Measurements from ENCODE around the gene NECTIN1.

NECTIN1 gene

GRCh38 chr11:119763071-119763728 is 34.2 kb upstream of the NECTIN1 start:
- DNase-seq (ENCODE audit: insufficient read length, low spot score), result no peak
- TF ChIP-seq POLR2A (IDR thresholded peaks at IDR 0.05; ENCODE audit: low read depth, low read length), result no peak
- no peak for FAIRE-seq

DNA sequence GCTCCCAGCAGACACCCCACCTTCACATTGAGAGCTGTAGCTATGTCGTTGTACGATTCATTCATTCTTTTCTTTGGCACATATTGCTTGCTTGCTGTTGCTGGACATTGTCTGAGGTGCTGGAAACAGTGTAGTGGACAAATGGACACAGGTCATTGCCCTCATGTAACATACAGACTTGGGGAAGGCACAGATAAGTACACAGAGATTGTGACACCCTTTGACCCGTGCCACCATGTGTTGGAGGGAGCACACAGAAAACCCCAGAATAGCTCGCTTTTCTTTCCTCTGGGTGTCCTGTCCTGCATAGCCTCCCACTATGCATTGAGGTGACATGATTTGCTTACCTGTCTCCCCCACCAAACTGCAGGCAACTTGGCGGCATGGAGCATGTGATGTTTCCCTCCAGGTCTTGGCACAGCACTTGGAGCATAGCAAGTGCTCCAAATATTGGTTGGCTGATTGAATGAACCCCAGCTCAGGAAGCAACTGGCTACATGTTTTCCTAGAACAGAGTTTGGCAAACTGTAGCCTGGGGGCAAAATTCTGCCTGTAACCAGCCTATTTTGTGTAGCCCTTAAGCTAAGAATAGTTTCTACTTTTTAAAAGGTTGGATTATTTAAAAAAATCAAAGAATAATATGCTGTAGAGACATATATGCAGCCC is 30.9 kb upstream of the NECTIN1 start:
- no peak for TF ChIP-seq POLR2A (IDR thresholded peaks at IDR 0.05; ENCODE audit: low read depth, low read length)
- FAIRE-seq (no peak), DNase-seq (ENCODE audit: insufficient read length, low spot score) (no peak)

GRCh38 chr11:119759324-119759723 is 30.3 kb upstream of the NECTIN1 start:
- no peak for TF ChIP-seq POLR2A (IDR thresholded peaks at IDR 0.05; ENCODE audit: low read depth, low read length)
- FAIRE-seq (no peak), DNase-seq (ENCODE audit: insufficient read length, low spot score) (peak; percentile 55)

- TF ChIP-seq POLR2A (IDR thresholded peaks at IDR 0.05; ENCODE audit: low read depth, low read length), result no peak
- no peak for FAIRE-seq
- no peak for DNase-seq (ENCODE audit: insufficient read length, low spot score)
Observed at GRCh38 chr11:119758291-119758690, 29.3 kb upstream of the NECTIN1 start.

- FAIRE-seq, result no peak
- TF ChIP-seq POLR2A (IDR thresholded peaks at IDR 0.05; ENCODE audit: low read depth, low read length), result no peak
- no peak for DNase-seq (ENCODE audit: insufficient read length, low spot score)
Observed at GRCh38 chr11:119757378-119757777, 28.4 kb upstream of the NECTIN1 start.

- no peak for FAIRE-seq
- no peak for DNase-seq (ENCODE audit: insufficient read length, low spot score)
- TF ChIP-seq POLR2A (IDR thresholded peaks at IDR 0.05; ENCODE audit: low read depth, low read length), result no peak
Observed at GRCh38 chr11:119756169-119756865, 27.3 kb upstream of the NECTIN1 start.

GRCh38 chr11:119755356-119756071 is 26.5 kb upstream of the NECTIN1 start:
- TF ChIP-seq POLR2A (IDR thresholded peaks at IDR 0.05; ENCODE audit: low read depth, low read length), result no peak
- no peak for FAIRE-seq
- no peak for DNase-seq (ENCODE audit: insufficient read length, low spot score)

DNA sequence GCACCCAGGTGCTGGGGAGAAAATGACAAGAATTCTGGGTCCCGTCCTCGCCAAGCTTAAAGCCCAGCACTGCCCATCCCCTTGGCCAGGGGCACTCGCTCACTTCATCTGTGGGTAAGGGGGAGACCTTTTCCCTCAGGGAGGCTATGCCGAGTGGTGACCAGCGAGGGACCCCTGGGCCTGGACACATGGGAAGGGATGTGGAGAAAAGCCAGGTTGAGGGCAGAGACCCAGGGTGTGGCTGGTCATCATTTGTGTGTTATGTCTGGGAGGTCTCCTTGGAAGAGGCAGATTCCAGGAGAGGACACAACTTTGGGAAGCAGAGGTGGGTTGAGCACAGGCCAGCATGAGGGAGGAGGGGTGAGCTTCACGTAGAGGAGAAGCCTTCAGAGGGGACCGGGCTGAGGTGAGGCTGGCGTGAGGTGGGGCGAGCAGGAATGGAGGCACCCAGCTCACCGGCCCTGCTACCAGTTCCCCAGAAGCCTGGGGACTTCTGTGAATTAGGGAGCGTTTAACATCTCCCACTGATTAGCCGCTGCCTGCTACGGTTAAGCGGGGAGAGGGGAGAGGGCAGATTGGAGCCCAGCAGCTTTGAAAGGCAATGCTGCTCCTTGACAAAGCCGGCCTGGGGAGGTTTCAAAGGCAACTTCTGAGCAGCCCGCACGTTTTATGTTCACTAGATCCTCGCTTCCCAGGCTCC is 25.8 kb upstream of the NECTIN1 start:
- no peak for FAIRE-seq
- TF ChIP-seq POLR2A (IDR thresholded peaks at IDR 0.05; ENCODE audit: low read depth, low read length), result no peak
- DNase-seq (ENCODE audit: insufficient read length, low spot score), result no peak

DNA sequence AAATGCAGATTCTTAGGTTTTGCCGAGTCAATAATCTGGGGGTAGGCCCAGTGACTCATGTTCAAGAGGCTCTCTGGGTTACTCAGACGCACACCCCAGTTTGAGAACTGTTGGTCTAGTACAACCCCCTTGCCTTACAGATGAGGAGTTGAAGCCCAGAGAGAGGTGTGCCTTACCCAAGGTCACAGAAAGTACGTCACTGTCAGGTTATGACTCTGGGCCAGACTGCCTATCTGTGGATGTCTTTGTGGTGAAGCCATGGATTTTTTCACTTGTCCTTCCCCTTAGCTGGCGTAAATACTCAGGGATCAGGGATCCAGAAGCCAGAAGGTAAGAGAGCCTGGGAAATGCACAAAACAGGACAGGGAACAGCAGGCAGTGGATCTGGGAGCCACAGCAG is 25.2 kb upstream of the NECTIN1 start:
- FAIRE-seq, result no peak

DNA sequence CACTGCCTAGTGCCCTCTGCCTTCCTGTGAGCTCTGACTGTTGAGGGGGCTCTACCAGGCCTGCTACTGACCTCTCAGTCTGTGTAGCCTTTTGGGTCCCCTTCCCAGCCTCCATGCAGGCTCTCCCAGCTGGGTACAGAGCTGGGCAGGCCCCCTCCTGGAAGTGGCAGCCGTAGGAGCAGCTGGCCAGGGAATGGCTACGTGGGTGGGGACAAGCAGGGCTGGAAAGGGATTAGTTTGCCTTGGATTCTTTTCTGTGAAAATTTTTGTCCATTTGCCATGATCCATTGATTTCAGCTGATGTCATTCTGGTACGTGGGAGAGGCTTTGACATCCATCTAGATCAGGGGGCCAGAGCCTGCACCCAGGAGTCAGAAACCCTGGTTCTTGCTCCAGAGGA is 23.9 kb upstream of the NECTIN1 start:
- FAIRE-seq (no peak), DNase-seq (ENCODE audit: insufficient read length, low spot score) (no peak)
- no peak for TF ChIP-seq POLR2A (IDR thresholded peaks at IDR 0.05; ENCODE audit: low read depth, low read length)

More for the DNA sequence above, 25.2 kb upstream of the NECTIN1 start:
- DNase-seq (ENCODE audit: insufficient read length, low spot score), result no peak
- no peak for TF ChIP-seq POLR2A (IDR thresholded peaks at IDR 0.05; ENCODE audit: low read depth, low read length)

DNA sequence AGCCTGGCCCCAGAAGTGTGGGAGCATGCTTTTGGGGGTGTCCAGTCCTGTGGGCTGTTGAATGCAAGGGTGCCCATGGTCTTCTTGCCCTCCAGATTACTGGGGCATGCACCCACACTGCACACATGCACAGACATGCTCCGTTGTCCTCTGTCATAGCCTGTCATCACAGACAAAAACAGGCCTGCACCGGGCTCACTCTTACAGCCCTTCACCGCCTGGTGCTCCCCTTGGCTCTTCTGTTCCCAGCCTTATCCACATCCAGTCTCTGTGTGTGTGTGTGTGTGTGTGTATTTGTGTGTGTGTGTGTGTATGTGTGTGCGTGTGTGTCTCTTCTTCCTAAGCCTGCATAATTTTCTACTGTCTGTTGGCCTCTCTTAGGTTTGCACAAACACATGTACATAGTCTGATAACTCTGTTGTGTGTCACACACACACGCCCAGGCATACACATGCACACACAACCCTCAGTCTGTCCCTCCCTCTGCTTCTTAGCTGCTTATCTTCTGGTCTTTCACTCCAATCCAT is 23.4 kb upstream of the NECTIN1 start:
- TF ChIP-seq POLR2A (IDR thresholded peaks at IDR 0.05; ENCODE audit: low read depth, low read length), result no peak
- DNase-seq (ENCODE audit: insufficient read length, low spot score) (no peak), FAIRE-seq (no peak)

GRCh38 chr11:119750056-119750455 is 21.1 kb upstream of the NECTIN1 start:
- TF ChIP-seq POLR2A (IDR thresholded peaks at IDR 0.05; ENCODE audit: low read depth, low read length), result no peak
- no peak for DNase-seq (ENCODE audit: insufficient read length, low spot score)
- no peak for FAIRE-seq

GRCh38 chr11:119749006-119749565 is 20.1 kb upstream of the NECTIN1 start:
- FAIRE-seq, result no peak
- no peak for TF ChIP-seq POLR2A (IDR thresholded peaks at IDR 0.05; ENCODE audit: low read depth, low read length)
- no peak for DNase-seq (ENCODE audit: insufficient read length, low spot score)
